SW 1271 (cell line): Measurements from ENCODE around the gene GPR132.
"Not testable (repeated sequence)": the region's sequence is repeated elsewhere in the genome, so short reads cannot be mapped to it uniquely, and the experiment has no call there.

Source experiments
- DNase-seq, 2 experiments: peaks; one replicate each; lab custom pipeline; 2025; lab: John Stamatoyannopoulos, UW

Gene GPR132

DNA sequence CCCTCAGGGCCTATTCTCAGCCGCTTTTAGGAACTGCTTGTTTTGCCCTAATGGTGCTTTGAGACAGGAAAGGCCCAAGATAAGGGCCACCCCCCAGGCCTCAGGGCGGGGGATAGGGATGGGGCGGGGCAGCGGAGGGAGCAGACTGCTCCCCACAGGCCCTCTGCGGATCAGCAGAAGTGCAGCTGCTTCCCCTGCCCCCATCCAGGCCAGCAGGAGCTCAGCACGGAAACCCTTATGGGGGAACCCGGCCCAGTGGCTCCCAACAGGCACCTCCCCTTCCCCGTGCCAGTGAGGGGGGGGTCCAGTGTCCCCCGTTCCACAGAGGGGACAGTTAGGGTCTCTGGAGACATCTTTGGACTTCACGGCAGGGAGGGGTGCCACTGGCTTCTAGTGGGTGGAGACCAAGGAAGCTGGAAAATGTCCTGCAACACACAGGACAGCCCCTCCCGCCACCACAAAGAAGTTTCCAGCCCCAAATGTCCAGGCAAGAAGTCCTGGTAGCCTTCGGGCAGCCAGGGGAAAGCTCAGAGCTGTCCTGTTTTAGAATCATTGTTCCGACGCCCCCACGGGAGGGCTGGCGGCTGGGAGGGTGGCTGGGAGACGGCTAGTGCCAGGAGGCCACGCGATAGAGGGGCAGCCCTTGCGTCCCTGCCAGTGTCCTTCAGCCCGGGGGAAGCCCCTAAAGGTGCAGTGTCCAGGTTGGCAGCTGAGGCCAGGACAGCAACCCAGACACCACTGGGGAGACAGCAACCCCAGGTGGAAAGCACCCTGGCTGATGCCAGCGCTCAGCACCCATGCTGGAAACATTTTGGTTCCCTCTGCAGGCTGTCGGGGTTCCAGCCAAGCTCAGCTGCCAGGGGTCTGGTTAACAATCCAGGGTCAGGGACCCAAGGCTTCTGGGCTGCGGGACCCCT is 10.4 kb upstream of the GPR132 start:
- no peak for DNase-seq

DNA sequence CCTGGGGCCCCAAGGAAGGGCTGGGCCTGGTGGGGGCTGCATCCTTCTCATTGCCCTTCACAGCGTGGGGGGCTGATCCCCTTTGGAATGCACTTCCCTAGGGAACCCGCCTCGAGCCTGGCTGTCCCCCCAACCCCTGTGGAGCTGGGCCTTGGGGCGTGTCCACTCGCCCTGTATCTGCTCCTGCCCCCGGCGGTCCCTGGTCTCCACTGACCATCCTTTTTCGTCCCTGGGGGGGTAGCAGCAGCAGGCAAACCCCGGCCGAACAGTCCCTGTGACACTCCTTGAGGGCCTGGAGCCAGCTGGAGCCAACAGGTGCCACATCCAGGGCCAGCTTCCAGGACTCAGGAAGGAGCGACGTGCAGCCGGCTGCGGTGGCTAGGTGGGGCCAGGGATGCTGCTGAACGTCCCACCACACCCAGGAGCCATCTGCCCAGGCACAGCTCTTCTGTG is 9.4 kb upstream of the GPR132 start:
- DNase-seq = no peak

DNA sequence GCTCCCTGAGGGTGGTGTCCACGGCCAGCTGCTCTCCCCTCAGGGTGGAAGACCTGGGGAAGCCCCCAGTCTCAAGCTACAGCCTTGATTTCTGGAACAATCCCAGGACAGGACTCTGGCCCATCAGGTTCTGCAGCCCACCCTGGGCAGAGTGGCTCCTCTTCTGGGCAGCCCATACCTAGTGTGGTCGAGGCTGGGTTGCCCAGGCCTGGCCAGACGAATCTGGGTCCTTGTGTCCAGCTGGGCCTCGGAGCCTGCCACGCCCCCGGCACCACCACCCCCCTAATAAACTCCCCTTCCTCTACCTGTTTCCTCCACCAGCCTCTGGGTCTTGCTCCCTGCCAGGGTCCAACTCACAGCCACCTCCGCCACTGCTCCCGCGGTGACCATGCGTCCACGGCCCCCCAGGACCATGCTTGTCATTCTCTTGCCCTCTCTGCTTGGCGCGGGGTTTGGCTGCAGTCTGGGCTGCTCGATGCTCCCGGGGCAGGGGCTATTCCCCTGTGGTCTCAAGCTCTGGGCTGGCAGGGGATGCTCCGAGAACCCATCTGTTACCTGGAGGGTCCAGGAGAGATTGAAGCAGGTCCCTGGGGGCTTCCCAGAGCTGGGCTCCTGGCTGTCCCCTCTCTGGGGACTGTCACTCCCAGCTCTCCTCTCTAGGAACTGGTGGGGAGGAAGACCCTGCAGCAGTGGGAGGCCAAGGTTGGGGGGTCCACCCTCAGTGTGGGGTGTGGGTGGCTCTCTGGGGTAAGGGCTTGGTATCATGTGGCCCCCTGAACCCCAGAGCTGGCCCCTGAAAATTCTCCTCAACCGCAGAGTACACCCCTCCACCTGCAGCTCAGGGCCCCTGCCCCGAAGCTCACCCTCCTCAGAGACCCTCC is 8.7 kb upstream of the GPR132 start:
- no peak for DNase-seq

DNA sequence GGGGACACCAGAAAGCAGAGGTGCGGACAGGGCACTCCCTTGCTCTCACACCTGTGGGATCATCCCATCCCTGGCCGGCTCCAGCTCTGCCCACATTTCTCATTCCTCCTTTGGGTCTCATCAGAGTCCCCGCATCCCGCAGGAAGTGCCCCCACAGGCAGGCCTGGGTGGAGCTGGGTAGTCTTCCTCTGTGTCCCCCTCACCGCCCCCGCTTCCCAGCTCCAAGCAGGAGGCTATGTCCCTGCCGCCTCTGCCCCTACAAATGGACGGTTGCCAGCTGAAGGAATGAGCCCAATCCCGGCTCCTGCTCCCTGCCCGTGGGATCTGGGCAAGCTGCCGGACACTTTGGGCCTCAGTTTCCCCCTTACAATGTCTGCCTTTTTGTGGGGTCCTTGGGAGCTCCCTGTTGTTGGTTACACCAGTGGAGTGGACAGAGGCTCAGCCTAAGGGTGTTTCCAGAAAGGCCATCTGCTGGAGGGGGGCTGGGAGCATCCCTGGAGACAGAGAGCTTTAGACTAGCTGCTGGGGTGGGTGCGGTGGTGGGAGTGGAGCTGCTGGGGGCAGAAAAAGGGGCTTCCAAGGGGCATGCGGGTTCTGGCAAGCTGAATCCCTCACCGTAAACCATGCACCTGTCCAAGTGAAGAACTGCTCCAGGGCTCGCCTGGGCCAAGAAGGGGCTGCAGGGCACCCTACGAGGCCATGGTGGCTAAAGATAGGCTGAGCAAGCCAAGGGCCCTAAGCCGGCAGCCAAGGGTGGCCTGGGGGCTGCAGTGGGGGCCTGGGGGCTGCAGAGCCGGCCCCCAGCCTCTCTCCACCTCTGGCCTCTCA is 7.9 kb upstream of the GPR132 start:
- no peak for DNase-seq

DNA sequence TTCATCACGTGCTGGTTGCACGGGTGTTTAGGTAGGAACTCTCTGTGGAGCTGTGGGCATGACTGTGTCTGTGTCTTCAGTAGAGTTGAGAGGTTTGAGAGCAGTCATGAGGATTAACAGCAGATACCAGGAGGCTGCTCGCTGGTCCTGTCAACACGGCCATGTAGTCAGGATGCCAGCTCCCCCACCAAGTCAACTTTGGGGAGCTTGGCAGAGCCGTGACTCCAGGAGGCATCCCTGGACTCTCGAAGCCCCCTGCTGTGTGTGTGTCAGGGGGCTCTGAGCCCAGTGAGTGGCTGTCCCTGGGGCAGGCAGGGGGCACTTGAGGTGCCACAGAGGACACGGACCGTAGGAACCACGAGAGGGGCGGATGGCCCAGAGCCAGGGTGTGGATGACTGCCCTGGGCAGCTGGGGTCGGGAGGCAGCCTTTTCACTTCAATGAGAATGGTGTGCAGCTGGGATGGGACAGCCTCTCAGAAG is 7.2 kb upstream of the GPR132 start:
- DNase-seq = no peak

DNA sequence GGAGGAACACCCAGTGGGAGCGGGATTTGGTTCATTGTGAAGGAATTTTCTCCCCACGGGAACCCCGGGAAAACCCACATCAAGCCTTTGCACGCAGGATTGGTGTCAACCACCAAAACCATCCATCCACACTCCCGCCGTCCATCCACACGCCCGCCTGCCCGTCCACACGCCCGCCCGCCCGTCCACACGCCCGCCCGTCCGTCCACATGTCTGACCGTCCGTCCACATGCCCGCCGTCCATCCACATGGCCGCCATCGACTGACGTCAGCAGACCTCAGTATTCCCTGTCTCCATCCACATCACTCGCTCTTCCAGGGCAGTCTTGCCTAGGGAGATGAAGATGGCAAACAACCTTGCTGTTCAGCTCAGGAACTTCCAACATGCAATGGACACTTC is 6.7 kb upstream of the GPR132 start:
- no peak for DNase-seq

DNA sequence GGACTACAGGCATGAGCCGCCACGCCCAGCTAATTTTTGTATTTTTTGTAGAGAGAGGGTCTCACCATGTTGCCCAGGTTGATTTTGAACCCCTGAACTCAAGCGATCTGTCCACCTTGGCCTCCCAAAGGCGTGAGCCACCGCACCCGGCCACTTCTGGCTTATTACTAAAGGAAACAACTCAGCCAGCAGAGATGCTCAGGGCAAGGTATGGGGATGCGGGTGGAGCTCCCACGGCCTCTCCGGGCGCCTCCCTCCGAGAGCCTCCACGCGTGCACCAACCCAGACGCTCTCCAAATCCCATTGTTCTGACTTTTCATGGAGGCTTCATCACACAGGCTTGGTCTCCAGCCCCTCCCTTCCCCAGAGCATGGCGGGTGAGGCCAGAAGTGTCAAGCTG is 6.1 kb upstream of the GPR132 start:
- DNase-seq = no peak

DNA sequence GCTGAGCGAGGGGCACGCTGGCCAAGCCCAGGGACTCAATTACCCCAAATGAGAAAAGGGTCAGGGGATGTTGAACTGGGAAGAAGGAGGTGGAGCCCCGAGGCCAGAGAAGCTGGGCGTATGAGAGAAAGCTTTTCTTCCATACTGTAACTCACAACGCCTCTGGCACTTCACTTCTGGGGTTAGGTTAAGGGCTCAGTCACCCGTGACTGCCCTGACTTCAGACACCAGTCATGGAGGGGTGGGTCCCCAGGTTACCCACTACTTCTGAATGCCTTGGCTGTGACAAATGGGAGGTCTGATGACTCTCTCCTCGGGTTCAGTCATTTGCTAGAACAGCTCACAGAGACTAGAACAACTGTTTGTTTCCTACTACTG is 5.5 kb upstream of the GPR132 start:
- DNase-seq = no peak

DNA sequence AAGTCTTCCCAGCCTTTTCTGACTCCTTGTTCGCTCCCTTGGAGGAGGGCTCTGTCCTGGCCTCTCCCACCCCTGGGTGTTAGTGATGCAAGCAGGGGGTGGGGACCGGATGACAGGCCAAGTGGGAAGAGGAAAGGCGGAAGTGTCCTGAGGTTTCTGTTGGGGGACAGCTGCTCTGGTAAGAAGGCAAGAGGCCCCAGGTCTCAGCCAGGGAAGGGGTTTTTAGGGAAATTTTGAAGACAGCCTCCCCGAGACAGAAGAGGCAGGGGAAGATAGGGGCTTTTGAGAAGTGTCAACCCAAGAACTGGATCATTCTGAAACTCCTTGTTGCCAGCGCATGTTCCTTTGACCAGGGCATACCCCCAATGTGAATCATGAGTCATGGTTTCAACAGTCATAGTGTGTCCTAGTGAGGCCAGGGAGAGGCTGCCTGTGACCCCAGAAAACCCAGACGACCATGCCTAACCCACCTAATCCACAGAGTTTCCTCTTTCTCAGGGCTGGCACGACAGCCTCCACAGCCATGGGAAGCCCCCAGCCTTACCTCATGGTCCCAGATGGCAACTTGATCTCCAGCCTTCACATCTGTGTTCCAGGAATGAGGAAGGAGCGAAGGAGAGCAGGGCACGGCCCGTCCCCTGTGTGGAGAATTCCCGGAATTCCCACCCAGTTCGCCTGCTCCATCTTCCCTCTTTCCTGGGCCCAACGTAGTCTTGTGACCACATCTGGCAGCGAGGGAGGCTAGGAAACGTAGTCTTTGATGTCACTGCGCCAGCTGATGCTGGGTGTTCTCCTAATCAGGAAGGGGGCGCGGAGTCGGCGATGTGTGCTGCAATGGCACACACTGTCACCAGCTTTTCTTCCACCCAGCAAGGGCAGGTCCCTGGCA is 4.9 kb upstream of the GPR132 start:
- DNase-seq = no peak

DNA sequence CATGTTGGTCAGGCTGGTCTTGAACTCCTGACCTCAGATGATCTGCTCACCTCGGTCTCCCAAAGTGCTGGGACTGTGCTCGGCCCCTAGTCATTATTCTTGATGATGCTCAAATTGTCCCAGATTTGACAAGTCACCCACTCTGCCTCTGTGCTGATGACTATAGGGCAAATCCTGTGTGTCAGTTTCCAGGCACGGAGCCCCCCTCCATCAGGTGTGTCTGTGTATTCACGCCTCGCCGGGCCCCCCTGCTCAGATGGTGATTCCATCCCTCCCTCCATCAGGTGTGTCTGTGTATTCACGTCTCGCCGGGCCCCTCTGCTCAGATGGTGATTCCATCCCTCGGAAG is 4.3 kb upstream of the GPR132 start:
- DNase-seq = no peak

DNA sequence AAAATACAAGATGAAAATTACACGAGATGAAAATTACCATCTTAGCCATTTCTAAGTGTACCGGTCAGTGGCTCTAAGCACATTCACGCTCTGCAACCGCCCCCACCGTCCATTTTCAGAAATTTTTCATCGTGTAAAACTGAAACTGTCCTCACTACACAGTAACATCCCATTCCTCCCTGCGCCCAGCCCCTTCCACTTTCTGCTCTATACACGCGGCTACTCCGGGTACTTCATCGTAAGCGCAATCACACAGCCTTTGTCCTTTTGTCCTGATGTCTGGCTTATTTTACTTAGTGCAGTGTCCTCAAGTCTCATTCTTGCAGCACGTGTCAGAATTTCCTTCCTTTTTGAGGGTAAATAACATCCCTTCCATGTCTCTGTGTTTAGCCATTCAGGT is 3.6 kb upstream of the GPR132 start:
- DNase-seq = no peak

DNA sequence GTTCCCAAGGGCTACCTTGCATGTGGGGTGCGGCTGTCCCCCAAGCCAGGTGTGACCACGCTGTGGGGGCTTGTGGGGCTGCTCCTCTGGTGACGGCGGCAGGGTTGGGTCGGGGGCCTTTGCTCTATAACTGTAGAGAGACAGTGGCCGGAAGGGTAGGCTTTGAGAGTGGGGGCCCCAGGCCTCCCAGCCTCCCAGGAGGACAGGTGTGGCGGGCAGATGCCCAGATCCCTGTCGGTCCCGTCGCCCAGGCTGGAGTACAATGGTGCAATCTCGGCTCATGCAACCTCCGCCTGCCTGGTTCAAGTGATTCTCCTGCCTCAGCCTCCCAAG is 2.7 kb upstream of the GPR132 start:
- DNase-seq = no peak

DNA sequence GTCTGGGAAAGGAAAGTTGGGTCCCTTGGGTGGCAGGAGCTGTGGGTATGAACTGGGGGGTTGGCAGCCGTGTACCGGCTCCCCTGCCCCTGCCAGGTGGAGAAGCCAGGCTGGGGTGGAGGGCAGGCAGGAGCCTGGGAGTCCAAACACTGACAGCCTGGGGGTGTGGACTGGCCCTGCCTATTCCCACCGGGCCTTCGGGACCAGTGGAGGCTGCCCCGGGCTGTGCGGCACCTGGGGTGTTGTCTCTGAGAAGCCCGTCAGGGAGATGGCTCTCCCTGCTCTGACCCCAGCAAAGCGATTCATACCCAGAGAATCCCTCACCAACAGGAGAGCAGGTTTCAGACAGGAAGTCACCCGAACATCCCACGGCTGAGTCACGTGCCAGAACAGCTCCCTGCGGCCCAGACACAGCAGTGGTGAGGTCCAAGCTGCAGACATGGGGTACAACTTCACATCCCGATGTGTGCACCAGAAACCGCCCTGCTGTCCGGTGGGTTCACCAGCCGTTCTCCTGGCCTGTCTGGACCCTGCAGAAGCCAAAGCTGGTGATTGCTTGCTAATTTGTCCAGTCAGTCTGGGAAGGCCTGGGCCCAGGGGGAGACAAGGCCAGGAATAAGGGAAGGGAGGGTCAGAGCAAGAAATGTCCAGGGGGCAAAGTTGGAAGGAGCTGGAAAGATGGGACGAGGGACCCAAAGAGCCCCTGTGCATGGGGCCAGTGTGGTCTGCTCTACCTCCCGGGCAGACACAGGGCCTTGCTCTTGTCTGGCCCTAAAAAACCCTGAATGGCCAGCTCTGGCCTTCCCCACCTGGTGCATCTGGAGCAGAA is 2.1 kb upstream of the GPR132 start:
- DNase-seq = no peak

DNA sequence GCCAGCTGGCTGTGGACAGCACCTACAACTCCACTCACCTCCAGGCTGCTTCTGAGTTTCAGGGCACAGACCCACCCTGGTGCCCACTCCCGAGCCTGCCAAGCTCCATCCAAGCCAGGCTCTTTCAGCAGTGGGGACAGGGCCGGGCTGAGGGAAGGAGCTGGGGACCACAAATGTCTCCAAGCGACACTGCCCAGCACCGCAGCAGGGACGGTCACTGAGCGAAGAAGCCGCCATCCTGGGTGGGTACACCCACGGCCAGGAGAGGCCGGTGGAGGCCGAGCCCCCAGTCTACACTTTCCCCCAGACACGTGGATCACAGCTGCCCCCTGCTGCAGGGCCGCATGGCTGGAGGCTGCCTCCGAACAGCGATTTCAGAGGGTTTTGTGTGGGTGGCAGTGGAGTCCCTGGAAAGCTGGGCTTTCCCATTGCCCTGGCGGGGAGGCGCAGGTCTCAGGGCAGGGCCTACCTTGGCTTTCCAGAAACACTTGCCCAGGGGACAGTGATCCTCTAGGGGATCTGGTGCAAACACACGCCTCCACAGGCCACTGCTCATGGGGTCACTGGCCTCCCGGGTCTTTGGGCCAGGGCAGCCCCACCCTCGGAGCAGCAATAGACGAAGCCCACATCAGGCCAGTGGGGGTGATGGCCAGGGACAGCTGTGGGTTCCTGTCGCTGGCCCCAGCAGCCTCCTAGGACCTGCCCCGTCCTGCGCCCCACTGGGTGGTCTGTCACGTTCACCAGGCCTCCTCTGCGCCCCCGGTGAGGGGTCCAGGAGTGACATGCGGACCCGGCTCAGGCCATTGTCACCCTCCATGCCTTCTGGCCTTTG is 1.2 kb upstream of the GPR132 start:
- no peak for DNase-seq

DNA sequence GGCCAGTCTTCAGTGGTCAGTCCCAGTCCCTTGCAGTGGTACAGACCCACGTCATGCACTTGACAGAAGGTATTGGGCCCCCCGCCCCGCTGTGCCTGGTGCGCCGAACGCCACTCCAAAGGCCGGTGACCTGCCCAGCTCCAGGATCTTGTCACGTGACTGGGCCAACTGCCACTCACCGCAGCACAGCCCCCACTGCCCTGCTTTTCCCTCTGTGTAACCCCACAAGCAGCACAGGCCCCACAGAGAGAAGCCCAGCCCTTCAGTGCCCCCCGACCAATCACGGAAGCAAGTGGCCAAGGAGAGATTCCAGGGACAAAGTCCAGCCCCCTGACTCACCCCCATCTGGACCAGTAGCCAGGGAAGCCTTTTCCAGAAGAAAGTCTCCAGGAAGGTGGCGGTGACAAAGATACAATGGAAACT is 498 bp downstream of the GPR132 start:
- DNase-seq = no peak

DNA sequence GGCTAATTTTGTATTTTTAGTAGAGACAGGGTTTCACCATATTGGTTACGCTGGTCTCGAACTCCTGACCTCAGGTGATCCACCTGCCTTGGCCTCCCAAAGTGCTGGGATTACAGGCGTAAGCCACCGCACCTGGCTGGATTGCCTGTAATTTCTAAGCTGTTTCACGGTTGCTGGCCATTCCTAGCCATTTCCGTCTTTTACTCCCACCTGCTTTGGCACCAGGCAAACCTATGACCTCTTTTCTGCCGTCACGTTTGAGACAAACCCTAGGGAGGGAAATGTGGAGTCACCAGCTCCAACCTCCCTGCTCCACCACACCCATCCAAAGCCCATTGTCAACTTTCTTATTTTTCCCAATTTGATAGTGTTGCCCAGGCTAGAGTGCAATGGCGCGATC is 1.2 kb downstream of the GPR132 start:
- no peak for DNase-seq

DNA sequence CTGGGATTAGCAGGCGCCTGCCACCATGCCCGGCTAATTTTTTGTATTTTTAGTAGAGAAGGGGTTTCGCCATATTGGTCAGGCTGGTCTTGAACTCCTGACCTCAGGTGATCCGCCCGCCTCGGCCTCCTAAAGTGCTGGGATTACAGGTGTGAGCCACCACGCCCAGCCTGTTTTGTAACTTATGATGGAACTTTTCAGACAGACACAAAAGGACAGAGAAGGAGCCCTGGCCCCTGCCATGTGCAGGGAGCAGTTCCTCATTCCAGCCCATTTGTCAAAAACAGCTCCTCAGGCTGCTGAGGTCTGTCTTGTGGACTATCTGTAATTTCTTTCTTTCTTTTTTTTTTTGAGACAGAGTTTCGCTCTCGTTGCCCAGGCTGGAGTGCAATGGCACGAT is 1.7 kb downstream of the GPR132 start:
- not testable (repeated sequence) for DNase-seq

DNA sequence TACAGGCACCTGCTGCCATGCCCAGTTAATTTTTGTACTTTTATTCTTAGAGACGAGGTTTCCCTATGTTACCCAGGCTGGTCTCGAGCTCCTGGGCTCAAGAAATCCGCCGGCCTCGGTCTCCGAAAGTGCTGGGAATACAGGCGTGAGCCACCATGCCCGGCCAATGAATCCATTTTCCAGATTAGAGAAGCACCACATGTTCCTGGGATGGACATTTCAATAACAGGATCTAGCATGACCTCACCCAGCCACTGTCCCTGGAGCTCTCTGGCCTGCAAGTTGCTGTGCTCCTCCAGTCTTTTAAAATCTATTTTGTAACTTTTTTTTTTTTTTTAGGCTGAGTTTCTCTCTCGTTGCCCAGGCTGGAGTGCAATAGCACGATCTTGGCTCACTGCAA is 2.2 kb downstream of the GPR132 start:
- no peak for DNase-seq

DNA sequence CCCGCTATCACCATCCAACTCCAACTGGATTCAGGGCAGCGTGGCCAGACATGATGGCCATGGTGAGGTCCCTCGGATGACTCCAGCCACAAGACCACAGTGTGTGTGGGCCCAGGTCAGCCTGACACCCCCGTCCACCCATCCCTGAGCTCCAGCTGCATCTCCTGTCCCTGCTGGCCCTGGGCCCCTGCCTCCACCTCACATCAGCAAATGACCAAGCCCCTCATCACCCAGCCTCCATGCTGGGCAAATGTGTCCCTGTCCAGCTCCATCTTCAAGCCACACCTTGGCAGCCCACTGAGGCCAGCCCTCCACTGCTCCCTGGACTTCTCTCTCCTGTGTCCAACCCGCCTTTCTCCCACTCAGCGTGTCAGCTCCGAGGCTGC is 3.2 kb downstream of the GPR132 start:
- DNase-seq = no peak
